ENCODE data around the gene ARSA. TPM values are rescaled to one million over a fixed set of nuclear protein-coding genes. Genes with fewer than 3 reads are reported as not detected.
A peak's percentile ranks its signal among the peaks of the same experiment; 100 is the strongest.

The ARSA gene
- polyA plus RNA-seq, 1 donor (not counting 4 experiments of a cell fraction or from before 2014, with no cell fraction given) = 12.1 TPM

GRCh38 chr22:50633086-50633485 is 5.1 kb upstream of the ARSA start:
- H3K27me3 ChIP-seq (ENCODE audit: control insufficient read depth, extremely low read depth, insufficient read depth, low read length) = no peaks in the 10 kb centered on the region
- no peaks in the 10 kb centered on the region for H3K79me2 ChIP-seq (ENCODE audit: control insufficient read depth, insufficient read depth, low read length)
- no peak overlapping the region for H2AFZ ChIP-seq (ENCODE audit: control insufficient read depth, low read length)
- no peak for FAIRE-seq
- H4K20me1 ChIP-seq (ENCODE audit: control insufficient read depth, extremely low read depth, insufficient read depth, low read length) = no peaks in the 10 kb centered on the region
- no peak overlapping the region for H3K4me3 ChIP-seq (ENCODE audit: control insufficient read depth in 2 of 3, extremely low read depth in 1 of 3, insufficient read depth in 2 of 3, low read depth in 1 of 3, low read length in 3 of 3)
- no peaks in the 10 kb centered on the region for H3K9me3 ChIP-seq (ENCODE audit: control insufficient read depth, low read depth, low read length)
- H3K36me3 ChIP-seq (ENCODE audit: control insufficient read depth in 2 of 2, extremely low read depth in 1 of 2, insufficient read depth in 2 of 2, low read length in 2 of 2) = no peaks in the 10 kb centered on the region
- TF ChIP-seq EZH2 (IDR thresholded peaks at IDR 0.05; ENCODE audit: low read length) = no peak
- TF ChIP-seq CTCF (optimal IDR thresholded peaks at IDR 0.05 in 1 of 3, IDR thresholded peaks at IDR 0.05 in 1 of 3, conservative IDR thresholded peaks at IDR 0.05 in 1 of 3; ENCODE audit: extremely low read depth in 1 of 3, insufficient read depth in 2 of 3, low read length in 3 of 3) = no peak
- no peak overlapping the region for H3K4me2 ChIP-seq (ENCODE audit: control insufficient read depth, extremely low read depth, insufficient read depth, low read depth, low read length)
- dilution Hi-C loops (cut with MboI; ENCODE audit: extremely low pct_ligation_motif_present, low sequenced_read_pairs) = no loop called here
- DNase-seq (ENCODE audit: low read depth, low spot score) = no peak
- H3K9me1 ChIP-seq (ENCODE audit: control insufficient read depth, extremely low read depth, insufficient read depth, low read length) = no peaks in the 10 kb centered on the region
- H3K27ac ChIP-seq (ENCODE audit: control insufficient read depth, insufficient read depth, low read length) = no peak overlapping the region
- peaks cover 7% of the 10 kb centered on the region for H3K4me1 ChIP-seq (ENCODE audit: control insufficient read depth, extremely low read depth, insufficient read depth, low read length)
- no peak overlapping the region for H3K9ac ChIP-seq (ENCODE audit: control insufficient read depth, extremely low read depth, insufficient read depth, low read length)

- dilution Hi-C loops (cut with MboI; ENCODE audit: extremely low pct_ligation_motif_present, low sequenced_read_pairs) = no loop called here
- FAIRE-seq (peak; percentile 9), DNase-seq (ENCODE audit: low read depth, low spot score) (no peak)
- H3K9me3 ChIP-seq (ENCODE audit: control insufficient read depth, low read depth, low read length) = no peaks in the 10 kb centered on the region
- no peaks in the 10 kb centered on the region for H3K9me1 ChIP-seq (ENCODE audit: control insufficient read depth, extremely low read depth, insufficient read depth, low read length)
- peaks cover 11% of the 10 kb centered on the region for H3K79me2 ChIP-seq (ENCODE audit: control insufficient read depth, insufficient read depth, low read length)
- peaks cover 0 to 5% of the 10 kb centered on the region in 2 experiments for H3K36me3 ChIP-seq (ENCODE audit: control insufficient read depth in 2 of 2, extremely low read depth in 1 of 2, insufficient read depth in 2 of 2, low read length in 2 of 2)
- TF ChIP-seq CTCF (optimal IDR thresholded peaks at IDR 0.05 in 1 of 3, IDR thresholded peaks at IDR 0.05 in 1 of 3, conservative IDR thresholded peaks at IDR 0.05 in 1 of 3; ENCODE audit: extremely low read depth in 1 of 3, insufficient read depth in 2 of 3, low read length in 3 of 3) (no peak), EZH2 (IDR thresholded peaks at IDR 0.05; ENCODE audit: low read length) (no peak)
- no peak overlapping the region for H3K4me3 ChIP-seq (ENCODE audit: control insufficient read depth in 2 of 3, extremely low read depth in 1 of 3, insufficient read depth in 2 of 3, low read depth in 1 of 3, low read length in 3 of 3)
- H2AFZ ChIP-seq (ENCODE audit: control insufficient read depth, low read length) = no peak overlapping the region
- H4K20me1 ChIP-seq (ENCODE audit: control insufficient read depth, extremely low read depth, insufficient read depth, low read length) = no peaks in the 10 kb centered on the region
- H3K4me2 ChIP-seq (ENCODE audit: control insufficient read depth, extremely low read depth, insufficient read depth, low read depth, low read length) = no peak overlapping the region
- no peaks in the 10 kb centered on the region for H3K27me3 ChIP-seq (ENCODE audit: control insufficient read depth, extremely low read depth, insufficient read depth, low read length)
- H3K9ac ChIP-seq (ENCODE audit: control insufficient read depth, extremely low read depth, insufficient read depth, low read length) = no peak overlapping the region
- no peak overlapping the region for H3K27ac ChIP-seq (ENCODE audit: control insufficient read depth, insufficient read depth, low read length)
- H3K4me1 ChIP-seq (ENCODE audit: control insufficient read depth, extremely low read depth, insufficient read depth, low read length) = peaks cover 15% of the 10 kb centered on the region
Measured at GRCh38 chr22:50630376-50630775, 2.4 kb upstream of the ARSA start.

Data from keratinocyte (primary cell).